Left lobe of liver (tissue), 2 donors: ENCODE results near the gene ALKBH2. TPM values are rescaled to one million over a fixed set of nuclear protein-coding genes. Genes with fewer than 3 reads are reported as not detected.
"Not testable (repeated sequence)": the region's sequence is repeated elsewhere in the genome, so short reads cannot be mapped to it uniquely, and the experiment has no call there.

ENCODE experiments used
- ATAC-seq: fragments of 200-7000 bp; cut with Tn5 transposase; one replicate; pipeline ENCODE4 v1.9.1; 2020; ENCODE audit warnings: mild to moderate bottlenecking, moderate library complexity
- DNase-seq: peaks from one replicate; pipeline ENCODE4 v3.0.0-alpha.2; 2020; ENCODE audit warnings: low spot score
- total RNA-seq: library from RNA; stranded (reverse); gene quantifications from one replicate; pipeline ENCODE4 v1.2.1, GENCODE V29; 2021
- donor health status: DM: no; HTN: no; CAD: no; lungs with moderate emphysema.
- donor health status: DM: no; HTN: yes; CAD: no.

Gene ALKBH2
- total RNA-seq, 1 donor from 2014 or later, result 11.5 TPM

GRCh38 chr12:109069307-109070271, 23.7 kb downstream of the ALKBH2 start:
- DNase-seq, result no peak

GRCh38 chr12:109065853-109066193, 27.4 kb downstream of the ALKBH2 start:
- DNase-seq, result no peak

More at GRCh38 chr12:109069307-109070271, 23.7 kb downstream of the ALKBH2 start:
- peak; percentile 40 for ATAC-seq

GRCh38 chr12:109065154-109065852, 28.0 kb downstream of the ALKBH2 start:
- ATAC-seq (peak; percentile 88), DNase-seq (peak; percentile 85)

More at GRCh38 chr12:109065853-109066193, 27.4 kb downstream of the ALKBH2 start:
- ATAC-seq, result peak; percentile 3

- ATAC-seq, result peak; percentile 42
Measured at GRCh38 chr12:109064143-109064542, 29.1 kb downstream of the ALKBH2 start.

GRCh38 chr12:109058773-109059172, 34.5 kb downstream of the ALKBH2 start:
- DNase-seq (no peak), ATAC-seq (peak; percentile 79)

More at GRCh38 chr12:109064143-109064542, 29.1 kb downstream of the ALKBH2 start:
- DNase-seq, result peak; percentile 56

GRCh38 chr12:109057376-109057775, 35.9 kb downstream of the ALKBH2 start:
- no peak for ATAC-seq
- no peak for DNase-seq

GRCh38 chr12:109056891-109057290, 36.4 kb downstream of the ALKBH2 start:
- DNase-seq (no peak), ATAC-seq (no peak)

GRCh38 chr12:109054520-109054919, 38.8 kb downstream of the ALKBH2 start:
- ATAC-seq, result no peak
- DNase-seq, result no peak

GRCh38 chr12:109054124-109054513, 39.2 kb downstream of the ALKBH2 start:
- ATAC-seq, result not testable (repeated sequence)

GRCh38 chr12:109053382-109054123, 39.7 kb downstream of the ALKBH2 start:
- DNase-seq (peak; percentile 58), ATAC-seq (peak; percentile 31)

More at GRCh38 chr12:109054124-109054513, 39.2 kb downstream of the ALKBH2 start:
- DNase-seq, result not testable (repeated sequence)

- DNase-seq (peak; percentile 87), ATAC-seq (peak; percentile 88)
Measured at GRCh38 chr12:109052414-109053323, 40.6 kb downstream of the ALKBH2 start, which contains the start of gene USP30. TSS of gene USP30 (plus strand) at chr12:109052576. CDS start at chr12:109052679, 103 bp downstream.

GRCh38 chr12:109052097-109052413, 41.2 kb downstream of the ALKBH2 start:
- no peak for DNase-seq
- ATAC-seq, result no peak

- ATAC-seq, DNase-seq: not testable (repeated sequence)
Measured at GRCh38 chr12:109049794-109050193, 43.5 kb downstream of the ALKBH2 start.

- ATAC-seq, DNase-seq: not testable (repeated sequence)
Measured at GRCh38 chr12:109048706-109049105, 44.6 kb downstream of the ALKBH2 start.

- ATAC-seq (no peak), DNase-seq (no peak)
Measured at GRCh38 chr12:109047081-109047805, 46.0 kb downstream of the ALKBH2 start.

GRCh38 chr12:109044241-109044640, 49.0 kb downstream of the ALKBH2 start:
- no peak for DNase-seq
- no peak for ATAC-seq
